Measurements from ENCODE around the gene ARL5B.

ARL5B gene

DNA sequence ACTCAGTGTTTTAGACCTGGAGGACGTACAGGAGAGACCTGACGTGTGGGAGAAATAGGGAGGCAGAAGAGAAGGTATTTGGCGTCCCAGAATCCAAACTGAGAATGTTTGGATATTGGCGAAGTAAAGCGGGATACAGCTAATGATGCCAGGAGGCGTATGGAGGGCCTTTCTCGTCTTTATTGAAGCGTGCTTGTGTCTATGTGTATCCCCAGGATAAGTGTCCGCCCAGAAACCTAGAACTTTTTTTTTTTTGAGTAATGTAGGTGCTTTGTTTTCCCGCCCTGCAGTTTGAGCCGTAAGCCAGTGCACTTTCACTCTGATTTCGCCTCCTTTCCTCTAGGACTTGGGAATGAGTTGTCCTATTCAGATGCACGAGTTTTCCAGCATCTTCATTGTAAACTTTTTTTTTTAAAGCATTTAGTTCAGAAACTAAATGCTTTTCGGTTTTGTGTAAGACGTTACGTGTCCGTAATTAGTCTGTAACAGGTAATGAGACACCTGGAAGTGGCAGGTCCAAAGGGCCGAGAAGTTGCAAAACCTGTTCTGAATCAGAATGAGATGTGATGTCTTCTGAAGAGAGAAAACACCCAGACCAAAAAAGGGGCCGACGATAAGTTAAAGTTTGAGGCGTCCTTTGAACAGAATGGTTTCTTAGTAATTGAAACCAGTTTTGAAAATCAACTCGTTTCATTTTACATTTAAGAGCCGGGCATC, 746 bp downstream of the ARL5B start:
- DNase-seq = peak in 1 of 2 donors; percentile 26

- DNase-seq = no peak
These were observed 1.7 kb downstream of the ARL5B start for GRCh38 chr10:18660816-18661431.

DNA sequence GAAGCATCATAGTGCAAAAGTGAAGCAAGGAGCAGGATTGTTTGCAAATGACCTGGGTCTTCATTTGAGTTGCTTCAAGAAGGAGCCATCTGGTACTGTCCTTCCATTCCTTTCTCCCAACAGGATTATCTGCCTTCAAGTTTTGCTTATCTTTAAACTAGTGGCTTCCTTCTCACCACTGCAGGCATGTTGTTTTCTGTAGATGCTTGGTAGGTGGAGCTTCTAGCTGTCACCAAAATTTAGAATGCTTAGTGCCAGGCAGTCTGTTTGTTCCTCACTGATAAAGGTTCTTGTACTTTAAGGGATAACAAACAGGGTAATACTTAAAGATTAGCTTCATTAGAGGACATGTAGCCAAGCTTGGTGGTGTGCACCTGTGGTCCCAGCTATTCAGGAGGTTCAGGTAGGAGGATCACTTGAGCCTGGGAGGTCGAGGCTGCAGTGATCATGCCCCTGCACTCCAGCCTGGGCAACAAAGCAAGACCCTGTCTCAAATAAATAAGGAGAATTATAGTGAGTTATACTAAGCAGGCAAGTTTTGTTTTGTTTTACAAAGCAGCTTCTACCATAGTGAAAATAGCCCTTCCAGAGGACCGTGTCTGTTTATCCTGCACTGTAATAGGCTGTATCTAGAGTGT, 5.7 kb downstream of the ARL5B start:
- no peak for DNase-seq

- no peak for DNase-seq
These were observed 6.8 kb downstream of the ARL5B start for GRCh38 chr10:18665815-18666558.

GRCh38 chr10:18666810-18667209, 7.6 kb downstream of the ARL5B start:
- DNase-seq = no peak

DNA sequence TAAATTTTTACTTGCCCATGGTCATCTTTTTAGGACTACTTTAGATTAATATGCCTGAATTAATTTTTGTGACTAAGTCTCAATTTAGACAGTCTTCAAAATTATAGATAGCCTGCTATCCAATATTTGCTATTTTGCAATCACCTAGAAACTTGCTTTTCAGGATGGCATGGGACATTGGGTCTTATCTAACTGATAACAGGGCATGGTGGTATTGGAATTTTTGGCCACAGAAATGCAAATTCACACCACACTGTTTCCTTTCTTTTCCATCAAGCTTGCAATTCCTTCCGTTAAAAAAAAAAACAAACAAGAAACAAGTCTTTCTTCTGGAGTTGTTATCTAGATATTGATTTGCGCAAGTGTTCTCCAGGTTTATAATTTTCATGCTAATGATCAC, 8.8 kb downstream of the ARL5B start:
- no peak for DNase-seq

DNA sequence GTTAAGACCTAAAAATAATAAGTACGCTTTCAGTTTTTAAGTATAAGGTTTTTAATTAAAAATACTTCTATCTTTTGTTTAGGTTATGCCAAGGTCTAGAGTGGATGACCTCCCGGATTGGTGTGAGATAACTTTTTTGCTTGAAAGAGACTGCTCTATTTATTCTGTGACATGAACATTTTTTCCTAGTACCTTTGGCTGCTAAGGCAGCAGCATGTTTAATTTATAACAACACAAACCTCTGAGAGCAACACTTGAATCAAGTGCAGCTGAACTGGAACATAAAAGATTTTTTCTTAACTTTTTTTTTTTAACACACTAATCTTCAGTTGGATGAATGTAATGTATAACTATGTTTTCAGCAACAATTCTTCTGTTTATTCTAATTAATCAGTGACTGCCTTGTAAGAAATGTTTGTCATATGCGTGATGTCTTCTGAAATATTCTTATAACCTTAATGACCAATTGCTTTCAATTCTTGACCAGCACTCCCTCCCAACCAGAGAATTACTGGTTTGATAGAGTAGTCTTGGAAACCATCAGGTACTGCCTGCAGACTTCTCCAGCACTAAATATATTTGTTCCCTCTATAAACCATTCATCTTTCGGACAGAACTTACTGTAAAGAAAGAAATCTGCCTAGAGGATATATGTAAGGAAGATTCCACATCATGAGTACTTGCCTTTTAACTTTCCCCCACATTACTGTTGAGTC, 16.0 kb downstream of the ARL5B start:
- DNase-seq = no peak

DNA sequence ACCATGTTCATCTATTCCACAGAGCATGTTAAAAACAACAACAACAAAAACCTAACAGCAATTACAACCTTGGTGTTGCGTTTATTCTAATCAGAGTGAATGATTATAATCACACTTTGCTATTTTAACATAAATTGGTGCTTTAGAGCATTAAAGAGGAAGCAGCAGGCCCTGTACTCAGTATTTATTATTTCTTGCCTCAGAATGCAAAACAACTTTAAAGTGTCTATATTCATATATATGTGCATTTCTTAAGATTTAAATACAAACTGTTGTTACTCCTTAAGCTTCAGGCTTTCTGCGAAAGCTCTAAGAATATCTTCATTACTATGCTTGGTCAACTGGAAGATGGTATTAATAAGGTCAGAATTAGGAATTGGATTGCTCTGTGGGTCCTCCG, 21.5 kb downstream of the ARL5B start:
- no peak for DNase-seq

DNA sequence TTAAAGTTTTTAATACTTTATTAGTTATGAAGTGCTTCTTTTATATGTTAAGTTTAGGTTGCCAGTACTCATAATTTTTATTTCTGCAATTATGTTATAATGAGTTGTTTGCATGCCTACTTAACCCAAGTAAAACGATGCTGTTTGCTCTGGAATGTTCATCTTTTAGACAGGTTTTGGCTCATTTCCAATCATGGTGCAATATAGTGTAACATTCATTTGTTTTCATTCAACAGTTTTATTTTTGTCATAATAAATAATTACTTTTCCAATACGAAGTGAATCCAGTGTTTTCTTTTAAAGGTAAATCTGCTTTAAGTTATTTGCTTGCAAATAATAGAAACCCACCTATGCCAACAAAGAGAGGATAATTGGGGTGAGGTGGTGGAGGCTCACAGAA, 22.1 kb downstream of the ARL5B start:
- DNase-seq = no peak

DNA sequence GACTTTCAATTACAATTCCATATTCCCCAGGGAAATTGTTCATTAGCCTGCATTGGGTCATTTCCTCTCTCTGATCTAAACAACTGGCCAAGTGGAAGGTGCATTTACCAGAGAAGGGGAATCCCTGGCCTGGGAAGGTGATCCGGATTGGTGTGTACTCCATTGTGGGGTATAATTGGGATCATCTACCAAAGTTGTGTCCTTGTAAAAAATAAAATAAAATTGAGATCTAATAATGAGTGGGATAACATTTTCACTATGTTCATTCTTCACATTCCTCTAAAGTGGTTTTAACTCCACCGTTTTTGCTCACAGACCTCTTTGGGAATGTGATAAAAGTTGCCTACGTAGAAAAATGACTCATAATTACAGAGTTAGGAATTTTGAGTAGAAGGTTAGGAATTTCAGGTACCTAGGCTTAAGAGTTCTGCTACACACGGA, 22.8 kb downstream of the ARL5B start:
- no peak for DNase-seq

DNA sequence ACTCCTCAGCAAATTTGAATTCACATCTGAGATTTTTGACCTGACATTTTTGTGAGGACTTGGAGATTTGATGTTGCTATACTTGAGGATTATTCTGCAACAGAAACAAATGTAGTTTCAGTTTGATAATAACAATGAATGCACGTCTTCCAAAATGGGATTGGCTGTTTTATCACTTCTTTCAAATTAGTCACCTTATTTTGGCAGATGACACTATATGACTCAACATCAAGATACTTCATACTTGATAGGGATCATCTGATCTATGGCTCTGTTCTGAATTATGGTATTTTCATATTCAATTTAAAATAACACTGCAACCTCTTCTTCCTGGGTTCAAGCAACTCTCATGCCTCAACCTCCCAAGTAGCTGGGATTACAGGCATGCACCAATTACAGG, 24.2 kb downstream of the ARL5B start:
- no peak for DNase-seq

DNA sequence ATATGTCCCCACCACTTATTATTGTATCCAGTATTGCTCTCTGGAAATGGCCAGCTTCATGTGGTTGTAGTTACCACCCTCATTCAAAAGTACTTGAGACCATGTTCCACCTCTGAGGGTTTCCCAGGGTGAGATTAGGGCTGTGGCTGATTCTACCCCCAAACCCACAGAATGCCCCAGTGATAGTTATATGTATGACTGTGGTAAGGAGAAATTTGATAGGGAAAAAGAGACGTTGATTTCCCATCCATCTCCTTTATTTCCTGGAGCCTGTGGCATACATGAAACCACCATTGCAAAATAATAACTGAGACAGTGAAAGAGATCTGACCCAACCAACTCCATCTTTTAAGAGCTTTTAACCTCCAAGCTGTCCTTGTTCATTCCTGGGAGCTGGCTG, 25.2 kb downstream of the ARL5B start:
- DNase-seq = no peak

- no peak for DNase-seq
These were observed 25.7 kb downstream of the ARL5B start for GRCh38 chr10:18684953-18685352.

DNA sequence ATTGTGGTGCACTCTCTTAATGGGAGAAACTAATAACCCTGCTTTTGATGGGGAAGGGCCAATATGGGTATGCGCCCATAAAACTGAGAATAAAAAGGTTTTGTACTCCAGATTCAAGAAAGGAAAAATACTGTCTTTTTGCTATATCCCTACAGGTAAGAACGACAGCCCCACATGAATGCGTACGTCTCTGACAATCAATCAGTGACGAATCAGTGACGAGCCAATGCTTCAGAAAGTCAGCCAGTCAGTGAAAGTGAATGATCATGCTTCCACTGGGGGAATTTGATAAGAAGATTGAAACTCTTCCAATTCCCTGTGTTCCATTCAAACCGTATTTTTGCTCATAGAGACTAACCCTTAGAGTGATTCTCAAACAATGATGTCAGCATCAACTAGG, 26.3 kb downstream of the ARL5B start:
- no peak for DNase-seq

DNA sequence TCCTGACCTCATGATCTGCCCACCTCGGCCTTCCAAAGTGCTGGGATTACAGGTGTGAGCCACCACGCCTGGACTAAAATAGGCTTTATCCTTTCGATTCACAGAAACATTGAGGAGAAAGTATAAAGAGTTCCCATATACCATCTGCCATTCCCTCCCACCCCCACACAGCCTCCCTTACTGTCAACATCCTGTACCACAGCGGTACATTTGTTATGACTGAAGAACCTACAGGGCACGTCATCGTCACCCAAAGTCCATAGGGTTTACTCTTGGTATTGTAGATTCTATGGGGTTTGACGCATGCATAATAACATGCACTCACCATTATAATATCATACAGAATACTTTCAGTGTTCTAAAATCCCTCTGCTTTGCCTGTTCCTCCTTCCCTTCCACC, 28.0 kb downstream of the ARL5B start:
- no peak for DNase-seq

DNA sequence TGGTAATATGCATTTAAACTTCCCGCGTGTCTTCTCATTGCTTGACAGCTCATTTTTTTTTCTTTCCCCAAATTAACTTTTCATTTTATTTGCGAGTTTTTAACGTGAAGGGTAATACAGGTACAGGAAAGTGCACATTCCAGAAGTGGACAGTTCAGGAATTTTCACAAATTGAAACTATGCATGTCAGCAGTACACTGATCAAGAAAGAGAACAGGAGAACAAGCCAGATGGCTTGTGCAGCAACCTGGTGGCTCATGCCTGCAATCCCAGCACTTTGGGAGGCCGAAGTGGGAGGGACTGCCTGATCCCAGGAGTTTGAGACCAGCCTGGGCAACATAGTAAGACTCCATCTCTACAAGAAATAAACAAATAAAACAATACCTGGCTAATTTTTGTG, 28.5 kb downstream of the ARL5B start:
- DNase-seq = no peak

GRCh38 chr10:18689498-18689897, 30.3 kb downstream of the ARL5B start:
- DNase-seq = no peak

GRCh38 chr10:18690541-18690940, 31.3 kb downstream of the ARL5B start:
- no peak for DNase-seq

- DNase-seq = no peak
These were observed 40.9 kb downstream of the ARL5B start for GRCh38 chr10:18699849-18700840.

GRCh38 chr10:18703521-18703920, 44.3 kb downstream of the ARL5B start:
- DNase-seq = no peak

DNA sequence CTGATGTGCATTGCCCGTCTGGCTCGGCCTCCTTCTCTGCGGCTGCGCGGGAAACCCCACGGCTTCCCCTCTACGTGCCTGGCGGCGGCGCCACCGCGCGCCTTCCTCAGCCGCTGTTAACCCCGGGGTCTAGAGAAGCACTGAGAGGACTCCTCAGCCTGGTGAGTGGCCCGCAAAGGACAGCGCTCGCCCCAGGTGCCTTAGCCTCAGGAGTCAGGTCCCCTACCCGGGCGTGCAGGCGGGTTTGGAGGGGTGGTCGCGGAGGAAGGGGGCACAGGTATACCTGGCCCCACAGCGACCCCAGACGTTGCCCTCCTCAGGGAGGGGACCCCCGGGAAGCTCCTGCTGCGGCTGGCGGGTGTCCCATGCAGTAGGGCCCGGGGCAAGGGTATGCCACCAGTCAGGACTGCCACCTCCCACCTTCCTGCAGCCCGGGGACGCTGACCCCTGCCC, 51.0 kb downstream of the ARL5B start:
- no peak for DNase-seq

- no peak for DNase-seq
These were observed 53.8 kb downstream of the ARL5B start for GRCh38 chr10:18713077-18713476.
